GM23338 (cell line): ENCODE data around the gene DPY19L1. TPM values are rescaled to one million over a fixed set of nuclear protein-coding genes. Genes with fewer than 3 reads are reported as not detected.
"Not testable (repeated sequence)": the region's sequence is repeated elsewhere in the genome, so short reads cannot be mapped to it uniquely, and the experiment has no call there.

ENCODE experiments used
- ATAC-seq: fragments of 200-7000 bp; cut with Tn5 transposase; 3 replicates; pipeline ENCODE4 v1.9.1; 2020
- DNase-seq: peaks from one replicate; pipeline ENCODE4 v3.0.0-alpha.2; 2015; ENCODE audit warnings: low spot score
- H2AFZ ChIP-seq: fragments of 200-600 bp; sonication (generic); 2 replicates; pipeline ENCODE4 v1.8.0; 2016; ENCODE audit warnings: antibody characterized with exemption, mild to moderate bottlenecking, moderate library complexity
- H3F3A ChIP-seq: fragments of 200-600 bp; sonication (generic); replicated peaks from 2 replicates; pipeline ENCODE4 v1.8.0; 2017; ENCODE audit warnings: antibody characterized with exemption, mixed run types, low read depth
- H3K27ac ChIP-seq: fragments of 200-600 bp; sonication (generic); 2 replicates; pipeline ENCODE4 v1.6.1; 2016; ENCODE audit warnings: low read depth
- H3K27me3 ChIP-seq: fragments of 200-600 bp; sonication (generic); 2 replicates; pipeline ENCODE4 v1.8.0; 2016; ENCODE audit warnings: mild to moderate bottlenecking, mixed run types, moderate library complexity; ENCODE audit not compliant: insufficient read depth
- H3K36me3 ChIP-seq: fragments of 200-600 bp; sonication (generic); 2 replicates; pipeline ENCODE4 v1.8.0; 2016; ENCODE audit warnings: mild to moderate bottlenecking; ENCODE audit not compliant: insufficient read depth
- H3K4me1 ChIP-seq: fragments of 200-600 bp; sonication (generic); 2 replicates; pipeline ENCODE4 v1.8.0; 2016; ENCODE audit warnings: mild to moderate bottlenecking, moderate library complexity; ENCODE audit not compliant: insufficient read depth
- H3K4me2 ChIP-seq: fragments of 200-600 bp; sonication (generic); 2 replicates; pipeline ENCODE4 v1.7.1; 2017; ENCODE audit warnings: mixed run types
- H3K4me3 ChIP-seq: fragments of 200-600 bp; sonication (generic); 2 replicates; pipeline ENCODE4 v1.6.1; 2016; ENCODE audit warnings: mixed run types
- H3K79me2 ChIP-seq: fragments of 200-600 bp; sonication (generic); replicated peaks from 2 replicates; pipeline ENCODE4 v1.8.0; 2017; ENCODE audit warnings: mild to moderate bottlenecking; ENCODE audit not compliant: insufficient read depth
- H3K9me2 ChIP-seq: fragments of 200-600 bp; sonication (generic); 2 replicates; pipeline ENCODE4 v1.8.0; 2017; ENCODE audit not compliant: insufficient read depth
- H4K20me1 ChIP-seq: fragments of 200-600 bp; sonication (generic); replicated peaks from 2 replicates; pipeline ENCODE4 v1.8.0; 2017; ENCODE audit warnings: mild to moderate bottlenecking; ENCODE audit not compliant: insufficient read depth
- H3K27ac Mint-ChIP-seq: 2 replicates; pipeline ENCODE4 v1.8.0; 2020; ENCODE audit warnings: inconsistent platforms, mild to moderate bottlenecking, moderate library complexity, mixed read lengths
- H3K27me3 Mint-ChIP-seq: 3 replicates; pipeline ENCODE4 v1.8.0; 2022; ENCODE audit warnings: low read depth, mild to moderate bottlenecking, moderate library complexity, mixed read lengths, inconsistent platforms; ENCODE audit not compliant: insufficient read depth, poor library complexity
- H3K36me3 Mint-ChIP-seq: 3 replicates; pipeline ENCODE4 v1.8.0; 2021; ENCODE audit warnings: low read depth, mild to moderate bottlenecking, inconsistent platforms, moderate library complexity, mixed read lengths
- H3K4me1 Mint-ChIP-seq: 3 replicates; pipeline ENCODE4 v1.8.0; 2020; ENCODE audit warnings: mild to moderate bottlenecking, inconsistent platforms, mixed read lengths
- H3K4me3 Mint-ChIP-seq: 3 replicates; pipeline ENCODE4 v1.8.0; 2021; ENCODE audit warnings: moderate library complexity, mild to moderate bottlenecking, inconsistent platforms, mixed read lengths
- H3K9me3 Mint-ChIP-seq: 3 replicates; pipeline ENCODE4 v1.8.0; 2020; ENCODE audit warnings: moderate library complexity, mild to moderate bottlenecking, inconsistent platforms, mixed read lengths
- CTCF ChIP-seq, 2 experiments: fragments of 200-600 bp in 1 of 2; sonication (generic) in 1 of 2; conservative IDR thresholded peaks; 2 replicates each; pipeline versions ENCODE4 v1.5.1 to v1.6.1; 2016 to 2017; ENCODE audit warnings: antibody characterized with exemption in 2 of 2, low read depth in 2 of 2, mild to moderate bottlenecking in 2 of 2, moderate library complexity in 1 of 2
- EZH2phosphoT487 ChIP-seq: fragments of 200-600 bp; sonication (generic); IDR thresholded peaks from one replicate; pipeline ENCODE4 v1.8.1; 2018; ENCODE audit warnings: antibody characterized with exemption; ENCODE audit not compliant: unreplicated experiment
- polyA plus RNA-seq: library from polyadenylated mRNA; unstranded; fragments of >200 nt; fragmentation: Nextera tagmentation; extraction: Ambion mirVana; gene quantifications from 2 replicates; pipeline ENCODE4 v1.2.1, GENCODE V29; 2016
- total RNA-seq: library from RNA; depleted of rRNA; stranded (reverse); fragments of >200 nt; shearing (Covaris generic); gene quantifications from 2 replicates; pipeline ENCODE4 v1.2.3, GENCODE V29; 2014

Gene DPY19L1
- total and polyA plus RNA-seq, 2 experiments from 2014 or later, result 4.4 to 20.2 TPM

- no peak for TF ChIP-seq CTCF (conservative IDR thresholded peaks at IDR 0.05; ENCODE audit: low read depth in 2 of 2)
Observed at GRCh38 chr7:34912236-34912635, 125.0 kb downstream of the DPY19L1 start (continued).

- not testable (repeated sequence) for H3K27me3 Mint-ChIP-seq, H3K36me3 Mint-ChIP-seq, H3F3A ChIP-seq, H3K27ac Mint-ChIP-seq, H3K27me3 ChIP-seq, H3K79me2 ChIP-seq, H3K27ac ChIP-seq, H3K9me3 Mint-ChIP-seq, H3K36me3 ChIP-seq, H4K20me1 ChIP-seq, H3K9me2 ChIP-seq, ATAC-seq
- Histone ChIP-seq H2AFZ (peak overlapping the region; percentile 90), H3K4me2 (peak overlapping the region; percentile 79), H3K4me3 (peak overlapping the region; percentile 63), H3K4me1 (peaks cover 11% of the 10 kb centered on the region)
- Mint-ChIP-seq H3K4me3 (peak overlapping the region; percentile 59), H3K4me1 (peaks cover 12% of the 10 kb centered on the region)
- peak; percentile 51 for DNase-seq
Observed at GRCh38 chr7:34906266-34906850, 130.9 kb downstream of the DPY19L1 start.

GRCh38 chr7:34904987-34905386, 132.3 kb downstream of the DPY19L1 start:
- DNase-seq, result no peak
- Mint-ChIP-seq H3K9me3 (no peaks in the 10 kb centered on the region; the same call in 1 of the 3 replicates), H3K27ac (no peak overlapping the region), H3K4me1 (peaks cover 19% of the 10 kb centered on the region), H3K36me3 (no peaks in the 10 kb centered on the region; the same call in 2 of the 3 replicates), H3K4me3 (no peak overlapping the region), H3K27me3 (peaks cover 3% of the 10 kb centered on the region)
- H3K4me3 ChIP-seq, result no peak overlapping the region
- ATAC-seq, result no peak
- no peaks in the 10 kb centered on the region for H3K27me3 ChIP-seq
- peaks cover 14% of the 10 kb centered on the region for H3K4me1 ChIP-seq
- H3K27ac ChIP-seq, result no peak overlapping the region
- H3K36me3 ChIP-seq, result 0 out of 2 replicates have a peak, but pooled peaks cover 3% of the 10 kb centered on the region
- no peak for TF ChIP-seq EZH2phosphoT487
- H3K79me2 ChIP-seq, result no peaks in the 10 kb centered on the region
- no peaks in the 10 kb centered on the region; the same call in 1 of the 2 replicates for H3K9me2 ChIP-seq
- no peak overlapping the region for H2AFZ ChIP-seq
- no peaks in the 10 kb centered on the region for H4K20me1 ChIP-seq
- H3F3A ChIP-seq, result no peaks in the 10 kb centered on the region
- H3K4me2 ChIP-seq, result no peak overlapping the region

- peaks cover 19% of the 10 kb centered on the region for H3K4me1 Mint-ChIP-seq
- not testable (repeated sequence) for H4K20me1 ChIP-seq, H3K9me2 ChIP-seq, H3K27ac ChIP-seq, H2AFZ ChIP-seq, DNase-seq, H3K27me3 ChIP-seq, H3K79me2 ChIP-seq, H3F3A ChIP-seq, H3K36me3 Mint-ChIP-seq, H3K4me3 Mint-ChIP-seq, H3K9me3 Mint-ChIP-seq, ATAC-seq, H3K27ac Mint-ChIP-seq, H3K4me2 ChIP-seq, H3K27me3 Mint-ChIP-seq, H3K36me3 ChIP-seq, H3K4me3 ChIP-seq
- H3K4me1 ChIP-seq, result peaks cover 14% of the 10 kb centered on the region
Observed at GRCh38 chr7:34903921-34904320, 133.4 kb downstream of the DPY19L1 start.
